Loucy (cell line): ENCODE measurements around the gene PCBP3.
"Not testable (repeated sequence)": the region's sequence is repeated elsewhere in the genome, so short reads cannot be mapped to it uniquely, and the experiment has no call there.

Experiments
- H2AFZ ChIP-seq: fragments of 200-600 bp; sonication (generic); 2 replicates; pipeline ENCODE4 v1.6.0; 2016; ENCODE audit warnings: antibody characterized with exemption, mild to moderate bottlenecking, low read length, moderate library complexity
- H3F3A ChIP-seq: fragments of 200-600 bp; 2 replicates; pipeline ENCODE4 v1.6.0; 2016; ENCODE audit warnings: antibody characterized with exemption, low read depth, mild to moderate bottlenecking
- H3K27me3 ChIP-seq: fragments of 200-600 bp; sonication (generic); 2 replicates; pipeline ENCODE4 v1.6.1; 2014; ENCODE audit warnings: low read length, mild to moderate bottlenecking; ENCODE audit not compliant: insufficient read depth, poor library complexity, severe bottlenecking
- H3K36me3 ChIP-seq: fragments of 200-600 bp; sonication (generic); 2 replicates; pipeline ENCODE4 v1.6.1; 2016; ENCODE audit warnings: low read length; ENCODE audit not compliant: insufficient read depth
- H3K4me1 ChIP-seq: fragments of 200-600 bp; sonication (generic); 2 replicates; pipeline ENCODE4 v1.5.1; 2014; ENCODE audit warnings: low read length, mild to moderate bottlenecking; ENCODE audit not compliant: insufficient read depth, poor library complexity, severe bottlenecking
- H3K4me2 ChIP-seq: fragments of 200-600 bp; sonication (generic); 2 replicates; pipeline ENCODE4 v1.6.0; 2014; ENCODE audit warnings: antibody characterized with exemption, low read length, low read depth, mild to moderate bottlenecking; ENCODE audit not compliant: poor library complexity, severe bottlenecking
- H3K4me3 ChIP-seq: fragments of 200-600 bp; sonication (generic); 2 replicates; pipeline ENCODE4 v1.5.1; 2014; ENCODE audit warnings: low read length, mild to moderate bottlenecking, mixed read lengths; ENCODE audit not compliant: poor library complexity, severe bottlenecking
- H3K79me2 ChIP-seq: fragments of 200-600 bp; sonication (generic); 2 replicates; pipeline ENCODE4 v1.6.1; 2014; ENCODE audit warnings: low read length; ENCODE audit not compliant: insufficient read depth
- H3K9ac ChIP-seq: fragments of 200-600 bp; sonication (generic); 2 replicates; pipeline ENCODE4 v1.6.0; 2014; ENCODE audit warnings: mild to moderate bottlenecking, low read depth, low read length, moderate library complexity; ENCODE audit not compliant: poor library complexity, severe bottlenecking
- H3K9me2 ChIP-seq: fragments of 200-600 bp; sonication (generic); replicated peaks from 2 replicates; pipeline ENCODE4 v1.6.1; 2016; ENCODE audit warnings: low read depth, low read length, mixed read lengths
- H3K9me3 ChIP-seq: fragments of 200-600 bp; sonication (generic); 2 replicates; pipeline ENCODE4 v1.6.1; 2014; ENCODE audit warnings: mild to moderate bottlenecking, antibody characterized with exemption, low read length, low read depth; ENCODE audit not compliant: insufficient read depth
- H4K20me1 ChIP-seq: fragments of 200-600 bp; sonication (generic); 2 replicates; pipeline ENCODE4 v1.6.0; 2014; ENCODE audit warnings: antibody characterized with exemption, low read length, mild to moderate bottlenecking; ENCODE audit not compliant: insufficient read depth, poor library complexity, severe bottlenecking
- CTCF ChIP-seq: fragments of 200-600 bp; sonication (generic); conservative IDR thresholded peaks from 2 replicates; pipeline ENCODE4 v1.5.1; 2014; ENCODE audit warnings: mild to moderate bottlenecking, antibody characterized with exemption, low read length
- EZH2phosphoT487 ChIP-seq: fragments of 200-600 bp; IDR thresholded peaks from 2 replicates; pipeline ENCODE4 v1.6.1; 2018; ENCODE audit warnings: antibody characterized with exemption, mild to moderate bottlenecking, moderate library complexity, borderline replicate concordance

PCBP3 gene

DNA sequence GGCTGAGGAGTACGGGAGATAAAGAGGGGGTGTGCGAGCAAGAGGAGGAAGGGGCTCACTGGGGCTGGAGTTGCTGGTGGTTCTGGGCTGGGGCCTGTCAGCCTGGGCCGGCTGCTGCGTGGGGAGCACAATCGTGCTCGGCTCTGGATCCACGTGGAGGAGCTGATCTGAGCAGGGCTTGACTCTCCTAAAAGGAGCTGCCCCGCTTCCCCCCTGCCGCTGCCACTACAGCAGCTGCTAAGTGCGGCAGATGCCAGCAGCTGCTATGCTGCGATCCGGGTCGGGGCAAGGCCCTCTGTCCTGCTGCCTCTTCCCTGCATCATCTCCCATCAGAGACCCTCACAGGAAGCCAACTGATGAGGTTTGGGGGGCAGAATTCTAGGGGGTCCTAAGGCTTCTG lies 165.9 kb downstream of the PCBP3 start:
- no peaks in the 10 kb centered on the region for H3K9me2 ChIP-seq
- no peak for TF ChIP-seq CTCF
- no peak for TF ChIP-seq EZH2phosphoT487
- H3K4me3 ChIP-seq, result no peak overlapping the region
- H2AFZ ChIP-seq, result no peak overlapping the region
- H3K36me3 ChIP-seq, result no peaks in the 10 kb centered on the region
- H3K9ac ChIP-seq, result no peak overlapping the region
- H3K4me1 ChIP-seq, result no peaks in the 10 kb centered on the region
- H3K27me3 ChIP-seq, result no peaks in the 10 kb centered on the region
- H4K20me1 ChIP-seq, result no peaks in the 10 kb centered on the region
- no peaks in the 10 kb centered on the region for H3F3A ChIP-seq
- H3K9me3 ChIP-seq, result no peaks in the 10 kb centered on the region
- H3K4me2 ChIP-seq, result no peak overlapping the region
- H3K79me2 ChIP-seq, result no peaks in the 10 kb centered on the region

GRCh38 chr21:45811136-45811535 lies 167.6 kb downstream of the PCBP3 start:
- H3K27me3 ChIP-seq, result no peaks in the 10 kb centered on the region
- H2AFZ ChIP-seq, result no peak overlapping the region
- TF ChIP-seq CTCF (no peak), EZH2phosphoT487 (no peak)
- H3K4me3 ChIP-seq, result no peak overlapping the region
- no peak overlapping the region for H3K9ac ChIP-seq
- H3K36me3 ChIP-seq, result no peaks in the 10 kb centered on the region
- no peaks in the 10 kb centered on the region for H3K4me1 ChIP-seq
- no peaks in the 10 kb centered on the region for H3K9me2 ChIP-seq
- H3K4me2 ChIP-seq, result no peak overlapping the region
- H3K9me3 ChIP-seq, result no peaks in the 10 kb centered on the region
- no peaks in the 10 kb centered on the region for H3F3A ChIP-seq
- no peaks in the 10 kb centered on the region for H4K20me1 ChIP-seq
- no peaks in the 10 kb centered on the region for H3K79me2 ChIP-seq

DNA sequence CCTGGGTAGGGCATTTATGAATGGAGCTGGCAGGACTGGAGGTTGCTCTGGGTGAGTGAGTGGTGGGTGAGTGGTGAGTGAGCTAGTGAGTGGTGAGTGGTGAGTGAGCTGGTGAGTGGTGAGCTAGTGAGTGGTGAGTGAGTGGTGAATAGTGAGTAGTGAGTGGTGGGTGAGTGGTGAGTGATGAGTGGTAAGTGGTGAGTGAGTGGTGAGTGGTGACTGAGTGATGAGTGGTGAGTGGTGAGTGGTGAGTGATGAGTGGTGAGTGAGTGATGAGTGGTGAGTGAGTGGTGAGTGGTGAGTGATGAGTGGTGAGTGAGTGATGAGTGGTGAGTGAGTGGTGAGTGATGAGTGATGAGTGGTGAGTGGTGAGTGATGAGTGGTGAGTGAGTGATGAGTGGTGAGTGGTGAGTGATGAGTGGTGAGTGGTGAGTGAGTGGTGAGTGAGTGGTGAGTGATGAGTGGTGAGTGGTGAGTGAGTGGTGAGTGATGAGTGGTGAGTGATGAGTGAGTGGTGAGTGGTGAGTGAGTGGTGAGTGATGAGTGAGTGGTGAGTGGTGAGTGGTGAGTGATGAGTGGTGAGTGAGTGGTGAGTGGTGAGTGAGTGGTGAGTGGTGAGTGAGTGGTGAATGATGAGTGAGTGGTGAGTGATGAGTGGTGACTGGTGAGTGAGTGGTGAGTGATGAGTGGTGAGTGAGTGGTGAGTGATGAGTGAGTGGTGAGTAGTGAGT lies 170.8 kb downstream of the PCBP3 start:
- H3K36me3 ChIP-seq, H3K79me2 ChIP-seq, H3K9me3 ChIP-seq, H3F3A ChIP-seq, H3K4me1 ChIP-seq, H3K27me3 ChIP-seq, H3K4me3 ChIP-seq, H2AFZ ChIP-seq, H3K9ac ChIP-seq, H3K9me2 ChIP-seq, H3K4me2 ChIP-seq, H4K20me1 ChIP-seq: not testable (repeated sequence)

DNA sequence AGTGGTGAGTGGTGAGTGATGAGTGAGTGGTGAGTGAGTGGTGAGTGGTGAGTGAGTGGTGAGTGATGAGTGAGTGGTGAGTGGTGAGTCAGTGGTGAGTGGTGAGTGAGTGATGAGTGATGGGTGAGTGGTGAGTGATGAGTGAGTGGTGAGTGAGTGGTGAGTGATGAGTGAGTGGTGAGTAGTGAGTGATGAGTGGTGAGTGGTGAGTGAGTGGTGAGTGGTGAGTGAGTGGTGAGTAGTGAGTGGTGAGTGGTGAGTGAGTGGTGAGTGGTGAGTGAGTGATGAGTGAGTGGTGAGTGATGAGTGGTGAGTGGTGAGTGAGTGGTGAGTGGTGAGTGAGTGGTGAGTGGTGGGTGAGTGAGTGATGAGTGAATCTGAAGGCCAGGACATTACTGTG lies 172.3 kb downstream of the PCBP3 start:
- not testable (repeated sequence) for H3K27me3 ChIP-seq, H4K20me1 ChIP-seq, H3K9me2 ChIP-seq, H3K4me3 ChIP-seq, H3K9ac ChIP-seq, H3F3A ChIP-seq, H3K9me3 ChIP-seq, H3K4me2 ChIP-seq, H3K36me3 ChIP-seq, H3K79me2 ChIP-seq, H2AFZ ChIP-seq
- H3K4me1 ChIP-seq, result peaks cover 11% of the 10 kb centered on the region
